HG03457 (cell line): ENCODE results near the gene ARMCX6.
"Not testable (repeated sequence)": the region's sequence is repeated elsewhere in the genome, so short reads cannot be mapped to it uniquely, and the experiment has no call there.

Source experiments
- ATAC-seq: cut with Tn5 transposase; IDR thresholded peaks from one replicate; pipeline ENCODE4 v1.9.1; 2021; ENCODE audit warnings: moderate number of reproducible peaks; ENCODE audit not compliant: unreplicated experiment

Gene ARMCX6

DNA sequence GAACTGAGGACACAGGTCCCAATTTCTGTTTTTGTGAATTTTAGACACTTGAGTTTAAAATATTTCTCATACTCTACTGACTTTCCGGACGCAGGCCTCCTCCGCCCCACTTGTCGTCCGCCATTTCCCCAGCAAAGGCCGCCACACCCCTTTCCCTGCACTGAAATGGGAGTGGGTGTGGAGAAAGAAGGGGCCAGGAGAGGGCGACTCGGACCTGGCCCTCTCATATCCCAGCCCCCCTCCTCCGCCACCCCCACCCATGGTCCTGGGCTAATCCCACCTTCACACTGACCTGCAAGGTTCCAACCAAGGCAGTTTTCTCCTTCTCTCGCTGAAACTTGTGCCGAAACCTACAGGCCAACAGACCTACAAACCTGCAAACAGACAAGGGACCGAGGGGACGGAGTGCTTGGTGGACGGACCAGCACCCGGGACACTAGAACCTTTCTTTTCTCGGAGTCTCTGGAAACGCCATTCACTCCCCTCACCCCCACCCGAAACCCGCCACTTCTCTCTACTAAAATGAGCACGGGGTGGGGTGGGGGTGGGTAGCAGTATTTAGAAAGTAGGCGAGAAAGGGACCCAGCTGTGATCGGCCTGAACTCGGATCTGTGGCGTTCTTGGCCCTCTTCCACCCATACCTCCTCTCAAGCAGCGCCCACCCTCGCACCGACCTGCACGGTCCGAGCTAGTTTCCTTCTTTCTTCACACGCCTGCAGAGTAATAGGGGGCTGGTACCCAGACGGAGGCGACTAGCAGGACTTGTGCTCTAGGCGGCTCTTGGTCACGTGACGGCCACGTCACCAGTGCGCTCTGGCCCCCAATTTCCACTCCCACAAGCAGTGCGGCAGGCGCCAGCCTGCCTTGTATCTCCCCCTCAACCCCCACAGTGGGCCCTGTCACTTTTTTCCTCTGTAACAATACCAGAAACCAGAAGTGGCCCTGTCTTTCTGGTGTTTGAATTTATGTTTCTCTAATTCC, at the start of gene ARMCX6:
ARMCX6 (minus strand) TSS at position 790 of the 981 bp plus-strand sequence. CDS start 1,380 bp downstream, outside the sequence.
- peak; percentile 93 for ATAC-seq

DNA sequence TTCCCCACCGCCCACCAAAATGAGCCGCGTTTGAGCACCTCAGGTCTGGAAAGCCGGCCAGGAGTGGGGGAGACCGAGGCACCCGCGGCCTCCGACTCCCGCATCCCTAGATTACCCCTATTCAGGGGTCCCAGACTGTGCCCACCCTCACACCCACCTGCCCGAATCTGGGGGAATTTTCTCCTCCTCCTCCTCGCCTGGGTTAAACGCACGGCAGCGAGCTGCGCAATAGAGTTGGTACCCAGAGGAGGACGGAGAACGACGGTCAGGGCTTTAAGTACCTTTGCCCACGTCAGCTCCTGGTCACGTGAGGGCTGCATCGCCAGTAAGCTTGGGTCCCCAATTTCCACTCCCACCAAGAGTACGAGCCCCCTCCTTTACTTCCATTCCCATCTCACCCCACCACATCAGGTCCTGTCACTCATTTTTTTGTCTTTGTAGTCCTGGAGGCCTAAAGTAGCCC, 41.8 kb upstream of the ARMCX6 start, which contains the start of gene ARMCX2:
ARMCX2 (minus strand) TSS at position 250 of the 463 bp plus-strand sequence. CDS start 2,262 bp downstream, outside the sequence.
- no peak for ATAC-seq

DNA sequence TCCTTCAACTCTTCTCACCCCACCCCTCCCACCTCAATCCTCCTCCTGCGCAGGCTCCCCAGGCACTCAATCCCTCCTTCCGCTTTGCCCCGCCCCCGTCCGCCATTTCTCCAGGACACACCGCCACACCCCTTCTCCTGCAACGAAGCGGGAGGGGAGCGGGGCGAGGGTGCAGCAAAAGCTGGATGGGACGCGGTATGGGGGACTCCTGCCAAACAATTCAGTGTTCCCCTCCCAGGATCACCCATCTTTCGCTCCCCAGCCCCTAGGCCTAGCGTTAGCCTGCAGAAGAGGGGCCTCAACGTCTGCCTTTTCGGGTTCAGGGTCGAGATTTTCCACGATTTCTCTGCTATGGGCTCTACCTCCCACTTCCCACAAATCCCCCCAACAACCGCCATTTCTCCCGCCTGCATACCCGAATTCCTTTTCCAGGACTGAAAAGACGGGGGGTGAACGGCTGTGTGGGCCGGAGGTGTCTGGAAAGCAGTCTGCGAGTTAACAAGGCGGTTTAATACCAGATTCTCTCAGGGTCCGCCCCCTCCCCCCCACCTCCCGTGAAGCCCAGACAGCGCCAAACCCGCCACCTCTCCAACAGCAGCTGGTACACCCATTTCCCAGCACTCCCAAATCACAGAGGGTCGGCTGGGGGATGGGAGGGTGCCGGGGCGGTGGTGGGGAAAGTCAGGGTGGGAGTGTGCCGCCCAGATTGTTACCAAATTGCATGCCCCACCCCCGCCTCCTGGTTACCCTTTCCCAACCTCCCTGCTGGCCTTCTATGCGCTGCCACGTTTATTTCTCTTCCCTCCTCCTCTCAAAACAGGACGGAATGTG, 41.1 kb upstream of the ARMCX6 start:
- no peak for ATAC-seq

DNA sequence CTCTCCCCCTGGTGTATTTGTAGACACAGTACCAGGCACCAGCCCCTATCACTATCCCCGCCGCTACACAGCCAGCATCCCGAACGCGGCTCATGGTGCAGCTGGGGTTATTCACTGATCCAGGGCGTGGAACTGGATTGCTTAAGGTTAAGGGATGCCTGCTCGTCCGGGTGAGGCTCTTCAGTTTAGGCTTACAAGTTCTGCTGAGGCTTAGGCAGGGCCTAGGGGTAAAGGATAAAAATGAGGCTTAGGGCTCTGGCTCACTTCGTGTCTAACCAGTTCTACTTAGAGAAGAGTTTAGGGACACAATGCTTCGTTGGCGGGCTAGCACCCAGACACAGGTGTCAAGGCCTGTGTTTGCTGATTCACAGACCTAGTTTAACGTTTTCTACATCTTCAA, 39.7 kb upstream of the ARMCX6 start:
- no peak for ATAC-seq

DNA sequence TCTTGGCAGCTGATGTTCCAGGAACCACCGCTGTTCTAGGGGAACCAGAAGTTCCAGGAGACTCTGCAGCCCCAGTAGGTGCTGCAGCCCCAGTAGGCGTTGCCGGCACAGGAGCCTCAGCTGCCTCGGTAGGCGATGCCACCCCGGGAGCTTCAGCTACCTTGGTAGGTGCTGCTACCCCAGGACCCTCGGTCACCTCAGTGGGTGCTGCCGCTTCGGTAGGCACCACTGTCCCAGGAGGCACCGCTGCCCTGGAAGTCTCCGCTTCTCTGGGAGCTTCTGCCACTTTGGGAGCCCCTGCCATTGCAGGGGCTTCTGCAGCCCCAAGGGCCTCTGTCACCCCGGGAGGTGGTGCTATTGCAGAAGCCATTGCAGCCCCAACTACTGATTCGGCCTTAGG, 39.0 kb upstream of the ARMCX6 start:
- ATAC-seq, result no peak

DNA sequence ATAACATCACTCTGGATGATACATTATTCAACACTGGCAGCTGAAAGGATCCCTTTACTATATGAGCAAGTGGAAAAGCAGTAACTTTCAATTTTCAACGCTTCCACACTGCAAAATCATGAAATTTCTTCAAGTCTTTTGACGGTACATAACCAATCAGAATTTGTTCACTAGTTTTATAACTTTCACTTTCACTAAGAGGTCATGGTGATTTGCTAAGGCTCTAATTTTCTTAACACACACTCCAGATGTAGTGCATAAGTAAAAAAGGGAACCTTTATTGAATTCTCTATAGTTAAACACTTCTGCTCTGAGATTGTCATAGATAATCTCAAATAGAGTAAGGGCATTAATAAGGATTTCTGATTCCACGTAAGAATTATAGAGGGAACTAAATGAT, 37.7 kb upstream of the ARMCX6 start:
- ATAC-seq, result no peak

DNA sequence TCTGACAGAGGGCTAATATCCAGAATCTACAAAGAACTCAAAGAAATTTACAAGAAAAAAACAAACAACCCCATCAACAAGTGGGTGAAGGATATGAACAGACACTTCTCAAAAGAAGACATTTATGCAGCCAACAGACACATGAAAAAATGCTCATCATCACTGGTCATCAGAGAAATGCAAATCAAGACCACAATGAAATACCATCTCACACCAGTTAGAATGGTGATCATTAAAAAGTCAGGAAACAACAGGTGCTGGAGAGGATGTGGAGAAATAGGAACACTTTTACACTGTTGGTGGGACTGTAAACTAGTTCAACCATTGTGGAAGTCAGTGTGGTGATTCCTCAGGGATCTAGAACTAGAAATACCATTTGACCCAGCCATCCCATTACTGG, 29.9 kb upstream of the ARMCX6 start:
- ATAC-seq, result not testable (repeated sequence)

DNA sequence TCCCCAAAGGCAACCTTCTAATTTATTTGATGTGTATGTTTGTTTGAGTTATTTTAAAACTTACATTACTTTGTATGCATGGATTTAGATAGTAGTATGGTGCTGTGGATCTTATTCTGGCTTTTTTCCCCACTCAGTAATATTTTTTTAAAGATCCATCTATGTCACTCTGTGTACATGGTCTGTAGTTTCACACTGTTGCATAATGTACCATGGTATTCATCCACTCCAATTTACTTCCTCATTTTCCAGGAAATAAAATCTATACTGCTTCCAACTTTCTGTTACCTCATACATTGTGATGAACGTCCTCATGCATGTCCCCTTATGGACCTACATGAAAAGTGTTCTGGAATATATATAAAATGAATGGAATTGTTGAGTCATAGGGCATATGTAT, 24.3 kb upstream of the ARMCX6 start:
- ATAC-seq, result no peak

DNA sequence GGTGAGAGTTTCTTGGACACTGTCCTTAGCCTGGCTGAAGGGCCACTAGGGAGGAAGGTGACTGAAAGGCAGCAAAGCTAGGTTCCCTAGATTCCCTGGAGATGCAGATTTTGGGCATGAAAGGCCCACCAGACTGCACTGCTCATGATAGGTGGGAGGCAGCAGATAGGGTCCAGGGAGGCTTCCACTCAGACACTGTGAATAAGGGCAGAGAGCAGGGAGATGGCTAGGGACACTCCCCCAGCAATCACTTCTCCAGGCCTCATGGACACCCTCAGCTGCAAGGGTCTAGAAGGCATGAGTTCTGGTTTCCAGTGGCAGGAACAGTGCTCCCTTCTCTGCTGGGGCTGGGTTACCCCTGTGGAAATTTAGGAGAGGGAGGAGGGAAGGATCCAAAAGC, 21.8 kb upstream of the ARMCX6 start:
- no peak for ATAC-seq

DNA sequence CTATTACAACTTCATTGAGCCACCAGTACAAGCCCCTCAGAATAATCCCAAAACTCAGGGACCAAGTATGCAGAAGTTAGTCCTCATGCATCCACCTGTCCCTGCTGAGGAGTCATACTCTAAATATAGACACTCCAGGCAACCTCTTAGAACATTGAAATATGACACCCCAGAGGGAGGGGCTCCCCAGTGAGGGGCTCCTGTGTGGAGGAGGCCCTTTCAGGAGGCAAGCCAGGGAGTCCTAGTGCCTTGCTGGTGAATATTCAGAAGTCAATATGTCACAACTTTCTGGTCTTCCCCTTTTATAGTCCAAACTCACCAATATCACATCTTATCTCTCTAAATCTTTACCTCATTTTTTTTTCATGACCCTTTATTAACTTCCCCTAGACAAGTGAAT, 1.6 kb upstream of the ARMCX6 start:
- ATAC-seq, result no peak

DNA sequence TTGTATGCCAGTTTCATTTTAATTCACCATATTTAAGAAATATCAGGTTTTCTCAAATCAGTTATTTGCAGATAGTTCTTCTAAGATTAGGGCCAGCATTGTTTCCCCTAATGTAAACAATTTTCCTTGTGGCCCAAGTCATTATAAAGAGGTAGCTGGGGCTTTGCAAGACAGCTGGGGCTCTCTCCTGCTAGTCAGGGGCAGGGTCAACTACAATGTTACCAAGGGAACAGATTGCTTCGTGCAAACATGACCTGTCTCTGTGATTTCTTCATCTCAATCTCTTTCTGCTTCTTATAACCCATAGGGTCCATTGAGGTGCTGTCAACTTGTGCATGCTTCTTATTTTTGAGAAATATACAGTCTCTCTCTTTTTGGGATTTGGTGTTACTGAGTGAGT, 12.1 kb downstream of the ARMCX6 start:
- ATAC-seq, result no peak

DNA sequence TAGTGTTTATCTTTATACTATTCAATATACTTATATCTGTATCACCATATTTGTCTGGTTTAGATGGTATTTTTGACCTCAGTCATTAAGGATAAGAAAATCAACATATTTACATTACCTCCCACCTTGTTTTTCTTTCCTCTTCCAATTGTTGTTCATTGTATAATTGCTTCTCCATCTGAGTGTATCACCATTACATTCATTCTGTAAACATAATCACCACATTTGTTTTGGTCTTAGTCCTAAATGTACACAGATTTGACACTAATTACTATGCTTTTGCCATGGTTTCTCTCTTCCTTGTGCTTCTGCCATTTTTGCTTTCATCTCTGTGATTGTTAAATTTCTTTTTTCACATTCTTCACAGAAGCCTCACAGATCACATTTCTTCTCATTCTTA, 12.7 kb downstream of the ARMCX6 start:
- no peak for ATAC-seq

DNA sequence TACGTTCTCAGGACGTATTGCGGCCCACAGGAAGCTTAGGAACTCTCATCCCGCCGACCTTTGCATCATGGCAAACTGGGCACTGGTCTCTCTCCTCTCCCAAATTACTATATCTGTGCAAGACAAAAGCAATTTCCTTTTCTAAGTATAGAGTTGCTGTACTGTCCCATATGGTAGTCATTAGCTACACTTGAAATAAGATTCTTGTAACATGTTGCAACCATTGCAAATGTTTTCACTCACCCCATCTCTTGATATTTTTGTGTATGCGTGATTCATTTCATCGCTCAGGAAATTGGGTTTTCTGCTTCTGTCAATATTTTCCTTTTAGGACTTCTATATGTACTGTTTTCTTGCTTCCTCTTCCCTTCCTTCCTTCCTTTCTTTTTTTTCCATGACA, 15.7 kb downstream of the ARMCX6 start:
- ATAC-seq, result no peak

DNA sequence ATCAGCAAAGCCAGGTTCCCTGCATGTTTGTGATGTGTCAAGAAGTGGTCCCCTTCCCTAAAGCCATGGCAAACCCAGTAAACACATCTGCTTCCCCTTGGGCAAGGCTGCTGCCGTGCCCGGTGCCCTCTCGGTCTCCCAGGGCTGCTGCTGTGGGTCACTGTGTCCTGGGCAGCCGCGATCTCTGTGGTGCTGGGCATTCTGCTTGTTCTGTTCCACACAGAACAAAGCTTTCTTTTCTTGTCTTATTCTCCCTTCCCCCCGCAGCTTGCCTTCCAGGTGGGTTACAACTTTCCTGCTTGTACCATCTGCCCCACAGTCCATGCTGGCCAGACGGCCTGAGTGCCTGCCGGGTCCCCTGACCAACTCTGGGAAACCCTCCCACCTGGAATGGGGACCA, 18.2 kb downstream of the ARMCX6 start:
- ATAC-seq, result not testable (repeated sequence)

DNA sequence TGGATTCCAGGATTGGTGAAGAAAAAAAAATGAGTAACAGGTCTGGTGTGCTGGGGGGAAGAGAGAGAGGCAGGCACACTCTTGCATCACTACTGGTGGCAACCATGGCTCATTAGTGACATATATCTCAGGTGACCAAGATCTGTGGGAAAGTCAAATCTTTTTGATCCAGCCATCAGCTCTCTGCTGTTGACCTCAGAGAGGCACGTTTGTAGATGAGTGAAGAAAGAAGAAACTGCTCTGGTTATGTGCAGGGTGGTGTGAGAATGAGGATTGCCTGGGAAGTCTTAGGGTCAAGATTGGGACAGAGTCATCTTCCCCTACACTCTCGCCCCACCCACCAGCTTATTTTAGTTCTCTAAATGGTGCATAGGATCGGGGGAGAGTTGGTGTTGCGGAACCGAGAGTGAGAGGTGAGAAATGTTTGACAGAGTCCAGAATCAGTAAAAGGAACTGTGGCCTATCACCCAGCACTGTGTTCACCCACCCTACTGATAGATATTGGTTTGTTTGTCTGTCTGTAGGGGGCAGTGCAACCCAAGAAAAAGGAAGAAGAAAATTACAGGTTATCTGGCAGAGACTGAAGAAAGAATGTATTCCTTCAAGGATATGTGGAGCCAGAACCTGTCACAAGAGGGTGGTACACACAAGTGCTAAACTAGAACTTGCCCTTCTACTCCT, 21.9 kb downstream of the ARMCX6 start:
- peak; percentile 99 for ATAC-seq
